HCEC 1CT (cell line): Measurements from ENCODE around the gene TMC8.
A peak's percentile ranks its signal among the peaks of the same experiment; 100 is the strongest.
"Not testable (repeated sequence)": the region's sequence is repeated elsewhere in the genome, so short reads cannot be mapped to it uniquely, and the experiment has no call there.

Experiments
- DNase-seq: peaks from one replicate; pipeline ENCODE4 v3.0.0-alpha.2; 2017

The TMC8 gene

DNA sequence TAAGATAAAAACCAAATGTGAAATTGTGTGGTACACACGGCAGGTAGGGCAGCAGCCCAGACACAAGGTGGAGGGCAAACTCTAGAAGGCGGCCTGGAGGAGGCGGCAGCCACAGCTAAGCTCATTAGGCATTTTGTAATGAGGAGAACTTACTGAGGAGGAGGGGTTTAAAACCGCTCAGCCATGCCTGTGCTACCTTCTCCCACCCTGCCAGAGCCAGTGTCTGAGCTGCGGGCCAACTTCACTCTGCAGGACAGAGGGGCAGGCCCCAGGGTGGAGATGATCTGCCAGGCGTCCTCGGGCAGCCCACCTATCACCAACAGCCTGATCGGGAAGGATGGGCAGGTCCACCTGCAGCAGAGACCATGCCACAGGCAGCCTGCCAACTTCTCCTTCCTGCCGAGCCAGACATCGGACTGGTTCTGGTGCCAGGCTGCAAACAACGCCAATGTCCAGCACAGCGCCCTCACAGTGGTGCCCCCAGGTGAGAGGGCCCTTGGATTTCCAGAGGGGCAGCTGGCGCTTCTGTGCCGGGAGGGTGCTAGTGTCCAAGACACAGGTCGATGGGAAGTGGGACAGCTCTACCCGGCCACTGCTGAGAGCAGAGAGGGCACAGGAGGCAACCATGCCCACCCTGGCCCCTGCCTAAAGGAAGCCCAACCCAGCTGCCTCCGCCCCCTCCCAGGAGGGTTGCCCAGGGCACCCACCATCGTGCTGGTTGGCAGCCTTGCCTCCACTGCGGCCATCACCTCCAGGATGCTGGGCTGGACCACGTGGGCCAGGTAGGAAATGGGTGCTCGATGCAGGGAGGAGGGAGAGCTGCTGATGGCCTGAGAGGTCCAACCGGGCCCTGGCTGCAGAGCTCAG, 33.5 kb downstream of the TMC8 start:
- no peak for DNase-seq

DNA sequence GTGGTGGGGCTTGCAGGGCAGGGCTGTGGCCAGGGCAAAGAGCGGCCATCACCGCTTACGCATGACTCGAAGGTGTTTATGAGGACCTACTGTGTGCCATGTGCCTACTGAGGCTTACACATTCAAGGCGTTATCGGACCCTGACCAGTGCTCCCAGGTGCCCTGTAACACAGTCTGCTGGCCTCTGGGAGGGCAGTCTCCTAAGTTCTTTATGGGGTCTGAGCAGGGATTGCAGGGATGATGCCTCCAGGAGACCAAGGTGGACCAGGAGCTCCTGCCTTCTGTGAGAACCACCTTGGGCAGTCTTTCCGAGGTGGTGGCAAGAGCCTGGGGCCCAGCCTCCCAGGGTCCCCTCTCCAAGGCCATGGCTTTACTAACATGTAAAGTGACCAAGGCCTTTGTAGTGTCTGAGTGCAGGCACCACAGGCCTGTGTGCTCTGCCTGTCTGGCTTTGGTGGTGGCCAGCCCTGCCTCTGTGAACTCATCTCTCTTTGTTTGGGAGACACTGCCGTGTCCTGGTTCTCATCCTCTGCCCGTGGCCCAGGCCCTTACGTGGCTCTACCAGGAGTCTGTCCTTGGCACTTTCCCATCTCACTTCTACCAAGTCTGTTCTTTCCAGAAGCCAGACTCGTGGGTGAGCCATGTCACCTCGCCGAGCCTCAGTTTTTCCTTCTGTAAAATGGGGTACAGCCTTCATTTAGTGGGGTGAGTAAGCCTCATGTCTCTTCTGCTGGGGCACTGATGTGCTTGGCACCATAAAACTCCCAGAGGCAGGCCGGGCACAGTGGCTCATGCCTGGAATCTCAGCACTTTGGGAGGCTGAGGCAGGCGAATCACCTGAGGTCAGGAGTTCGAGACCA, 34.4 kb downstream of the TMC8 start:
- no peak for DNase-seq

DNA sequence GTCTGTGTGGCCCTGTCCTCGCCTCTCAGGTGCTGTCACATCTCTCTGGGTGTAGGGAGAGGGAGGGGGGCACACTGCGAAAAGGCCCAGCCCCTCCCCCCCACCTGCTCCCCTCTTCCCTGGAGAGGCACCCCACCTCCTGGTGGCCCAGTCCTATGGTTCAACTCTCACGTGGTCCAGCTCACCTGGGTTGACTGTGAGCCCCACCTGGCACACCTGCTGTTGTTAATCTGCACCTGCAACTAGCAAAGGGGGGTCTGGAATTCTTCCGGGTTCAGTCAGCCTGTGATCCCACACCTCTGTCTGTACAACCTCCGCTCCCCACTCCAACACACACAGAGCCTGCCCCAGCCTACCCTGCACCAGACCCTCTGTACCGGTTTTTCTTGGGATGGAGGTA, 35.8 kb downstream of the TMC8 start:
- no peak for DNase-seq

DNA sequence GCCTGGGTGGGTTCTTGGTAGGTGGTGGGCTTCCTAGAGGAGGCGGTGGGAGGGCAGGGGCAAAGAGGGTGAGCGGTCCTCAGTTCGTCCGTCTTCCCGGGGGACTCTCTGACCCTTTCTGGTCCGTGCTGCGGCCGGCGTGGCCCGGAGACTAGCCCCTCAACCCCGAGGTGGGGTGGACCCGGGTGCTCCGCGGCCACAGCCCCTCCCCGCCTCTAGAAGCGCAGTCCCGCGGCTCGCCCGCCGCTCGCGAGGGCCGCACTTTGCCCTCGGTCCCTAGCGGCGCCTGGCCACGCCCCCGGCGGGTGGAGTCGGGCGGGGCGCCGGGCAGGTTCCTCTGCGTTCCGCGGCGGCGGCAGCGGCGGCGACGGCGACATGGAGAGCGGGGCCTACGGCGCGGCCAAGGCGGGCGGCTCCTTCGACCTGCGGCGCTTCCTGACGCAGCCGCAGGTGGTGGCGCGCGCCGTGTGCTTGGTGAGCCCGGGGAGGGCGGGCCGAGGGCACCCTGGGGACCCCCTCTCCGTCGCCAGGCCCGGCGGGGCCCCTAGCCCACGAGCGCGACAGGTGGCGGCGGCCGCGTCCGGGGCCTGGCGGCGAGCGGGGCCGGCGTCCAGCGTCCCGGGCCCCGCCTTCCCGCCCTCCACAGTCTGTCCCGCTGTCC, 37.8 kb downstream of the TMC8 start, which contains the start of gene SYNGR2:
SYNGR2 (plus strand) TSS at position 340 of the 661 bp plus-strand sequence; CDS start at position 376, 36 bp downstream.
- DNase-seq, result peak; percentile 47

DNA sequence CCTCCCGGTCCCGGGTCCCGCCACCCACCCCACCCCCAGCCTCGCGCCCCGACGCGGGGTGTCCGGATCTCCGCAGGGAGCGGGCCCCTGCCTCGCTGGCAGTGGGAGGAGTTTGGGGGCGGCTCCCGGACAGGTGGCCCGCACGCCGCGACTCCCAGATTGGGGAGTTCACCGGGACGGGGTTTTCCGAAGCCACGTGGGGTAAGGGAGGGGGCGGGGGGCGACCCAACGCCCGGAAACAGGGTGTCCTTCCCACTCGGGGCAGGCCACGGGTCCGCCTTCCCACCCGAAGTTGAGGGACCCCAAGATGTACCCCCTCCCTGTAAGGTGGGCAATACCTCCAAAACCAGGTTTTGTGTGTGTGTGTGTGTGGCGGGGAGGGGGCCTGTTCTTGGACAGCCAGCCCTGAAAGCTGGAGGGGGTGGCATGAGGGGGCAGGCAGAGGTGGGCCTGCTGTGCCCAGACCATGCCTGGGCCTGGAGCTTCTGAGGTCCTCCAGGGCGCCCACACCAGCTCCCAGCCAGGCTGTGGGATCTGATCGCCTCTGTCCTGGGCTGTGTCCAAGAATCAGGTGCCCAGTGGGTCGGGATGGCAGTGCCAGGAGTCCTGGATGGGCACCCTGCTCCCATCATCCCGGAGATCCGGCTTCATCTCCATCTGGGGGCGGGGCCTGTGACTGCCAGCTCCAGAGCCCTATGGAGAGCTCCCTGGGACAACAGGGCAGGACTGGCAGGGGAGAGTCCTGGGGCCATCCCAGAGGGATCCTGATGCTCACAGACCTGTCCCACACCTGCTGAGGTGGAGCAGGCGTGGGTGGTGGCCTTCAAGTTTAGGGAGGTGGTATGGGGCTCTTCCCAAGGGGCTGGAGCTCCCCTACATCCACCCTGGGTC, 38.6 kb downstream of the TMC8 start:
- peak; percentile 38 for DNase-seq

DNA sequence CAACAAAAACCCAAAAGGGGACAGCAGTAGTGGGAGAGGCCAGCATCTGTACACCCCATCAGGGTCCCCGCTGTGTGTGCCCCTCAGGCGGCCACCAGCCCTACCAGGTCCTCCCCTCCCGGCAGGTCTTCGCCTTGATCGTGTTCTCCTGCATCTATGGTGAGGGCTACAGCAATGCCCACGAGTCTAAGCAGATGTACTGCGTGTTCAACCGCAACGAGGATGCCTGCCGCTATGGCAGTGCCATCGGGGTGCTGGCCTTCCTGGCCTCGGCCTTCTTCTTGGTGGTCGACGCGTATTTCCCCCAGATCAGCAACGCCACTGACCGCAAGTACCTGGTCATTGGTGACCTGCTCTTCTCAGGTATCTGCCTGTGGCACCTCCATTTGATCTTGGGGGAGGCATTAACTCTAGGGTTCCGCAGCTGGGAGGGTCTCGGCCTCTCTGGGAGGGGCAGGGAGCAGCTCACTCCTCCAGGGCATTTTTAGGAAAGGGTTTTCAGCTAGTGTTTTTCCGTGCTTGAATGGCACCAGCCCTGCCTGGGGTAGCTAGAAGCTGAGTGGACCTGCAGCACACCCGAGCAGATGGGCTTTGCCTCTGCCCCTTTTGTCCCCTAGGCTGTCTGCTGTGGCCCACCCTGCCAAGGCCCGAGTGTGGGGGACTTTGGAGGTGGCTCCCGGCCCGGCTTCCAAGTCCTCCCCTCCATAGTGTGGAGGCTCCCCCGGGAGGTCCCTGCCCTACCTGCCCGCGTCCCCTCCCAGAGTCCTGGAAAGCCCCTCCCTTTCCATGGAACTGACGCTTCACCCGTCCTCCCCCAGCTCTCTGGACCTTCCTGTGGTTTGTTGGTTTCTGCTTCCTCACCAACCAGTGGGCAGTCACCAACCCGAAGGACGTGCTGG, 40.4 kb downstream of the TMC8 start:
- DNase-seq, result no peak

DNA sequence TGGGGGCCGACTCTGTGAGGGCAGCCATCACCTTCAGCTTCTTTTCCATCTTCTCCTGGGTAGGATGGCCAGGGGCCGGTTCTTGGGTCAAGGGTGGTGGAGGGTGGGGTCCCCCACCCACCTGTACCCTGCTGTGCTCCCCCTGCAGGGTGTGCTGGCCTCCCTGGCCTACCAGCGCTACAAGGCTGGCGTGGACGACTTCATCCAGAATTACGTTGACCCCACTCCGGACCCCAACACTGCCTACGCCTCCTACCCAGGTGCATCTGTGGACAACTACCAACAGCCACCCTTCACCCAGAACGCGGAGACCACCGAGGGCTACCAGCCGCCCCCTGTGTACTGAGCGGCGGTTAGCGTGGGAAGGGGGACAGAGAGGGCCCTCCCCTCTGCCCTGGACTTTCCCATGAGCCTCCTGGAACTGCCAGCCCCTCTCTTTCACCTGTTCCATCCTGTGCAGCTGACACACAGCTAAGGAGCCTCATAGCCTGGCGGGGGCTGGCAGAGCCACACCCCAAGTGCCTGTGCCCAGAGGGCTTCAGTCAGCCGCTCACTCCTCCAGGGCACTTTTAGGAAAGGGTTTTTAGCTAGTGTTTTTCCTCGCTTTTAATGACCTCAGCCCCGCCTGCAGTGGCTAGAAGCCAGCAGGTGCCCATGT, 41.1 kb downstream of the TMC8 start:
- not testable (repeated sequence) for DNase-seq

DNA sequence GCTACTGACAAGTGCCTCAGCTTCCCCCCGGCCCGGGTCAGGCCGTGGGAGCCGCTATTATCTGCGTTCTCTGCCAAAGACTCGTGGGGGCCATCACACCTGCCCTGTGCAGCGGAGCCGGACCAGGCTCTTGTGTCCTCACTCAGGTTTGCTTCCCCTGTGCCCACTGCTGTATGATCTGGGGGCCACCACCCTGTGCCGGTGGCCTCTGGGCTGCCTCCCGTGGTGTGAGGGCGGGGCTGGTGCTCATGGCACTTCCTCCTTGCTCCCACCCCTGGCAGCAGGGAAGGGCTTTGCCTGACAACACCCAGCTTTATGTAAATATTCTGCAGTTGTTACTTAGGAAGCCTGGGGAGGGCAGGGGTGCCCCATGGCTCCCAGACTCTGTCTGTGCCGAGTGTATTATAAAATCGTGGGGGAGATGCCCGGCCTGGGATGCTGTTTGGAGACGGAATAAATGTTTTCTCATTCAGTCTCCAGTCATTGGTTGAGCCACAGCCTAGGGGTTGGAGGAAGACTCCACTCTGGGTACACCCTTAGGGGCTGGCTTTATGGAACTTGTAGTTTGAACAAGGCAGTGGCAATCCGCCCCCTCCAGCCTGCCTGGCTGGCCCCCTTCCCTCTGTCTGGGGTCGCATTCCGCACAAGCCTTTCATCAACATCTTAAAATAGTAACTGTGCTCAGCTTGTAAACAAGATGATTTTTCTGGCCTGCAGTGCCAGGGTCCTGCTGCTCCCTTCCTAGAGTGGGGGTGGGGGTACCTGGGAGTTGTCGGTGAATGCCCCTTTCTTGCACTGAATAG, 41.9 kb downstream of the TMC8 start:
- no peak for DNase-seq

DNA sequence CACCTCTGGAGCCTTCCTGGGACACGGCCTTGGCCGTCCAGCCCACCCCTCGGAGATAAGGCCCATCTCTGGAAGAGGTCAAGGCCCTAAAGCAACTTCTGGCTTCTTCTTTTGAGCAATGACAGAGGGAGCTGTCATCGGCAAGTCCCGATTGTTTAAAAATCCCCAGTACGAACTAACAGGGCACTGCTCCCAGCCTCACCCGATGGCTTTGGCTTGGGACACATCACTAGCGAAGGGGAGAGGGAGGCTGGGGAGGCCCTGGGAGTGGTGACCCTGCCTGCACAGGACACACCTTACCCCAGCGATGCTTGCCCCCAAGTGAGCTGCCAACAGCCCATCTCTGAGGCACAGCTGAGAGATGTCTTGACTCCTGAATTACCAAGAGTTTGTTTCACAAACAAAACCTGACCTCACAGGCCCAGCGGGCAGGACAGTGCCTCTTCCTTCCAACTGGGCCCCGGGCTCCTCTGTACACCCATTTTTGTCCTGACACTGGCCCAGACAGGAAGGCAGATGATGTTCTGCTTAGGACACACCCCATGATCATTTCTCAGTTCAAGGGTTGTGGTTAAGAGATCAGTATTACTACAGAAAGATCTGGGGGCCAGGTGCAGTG, 42.6 kb downstream of the TMC8 start:
- no peak for DNase-seq

DNA sequence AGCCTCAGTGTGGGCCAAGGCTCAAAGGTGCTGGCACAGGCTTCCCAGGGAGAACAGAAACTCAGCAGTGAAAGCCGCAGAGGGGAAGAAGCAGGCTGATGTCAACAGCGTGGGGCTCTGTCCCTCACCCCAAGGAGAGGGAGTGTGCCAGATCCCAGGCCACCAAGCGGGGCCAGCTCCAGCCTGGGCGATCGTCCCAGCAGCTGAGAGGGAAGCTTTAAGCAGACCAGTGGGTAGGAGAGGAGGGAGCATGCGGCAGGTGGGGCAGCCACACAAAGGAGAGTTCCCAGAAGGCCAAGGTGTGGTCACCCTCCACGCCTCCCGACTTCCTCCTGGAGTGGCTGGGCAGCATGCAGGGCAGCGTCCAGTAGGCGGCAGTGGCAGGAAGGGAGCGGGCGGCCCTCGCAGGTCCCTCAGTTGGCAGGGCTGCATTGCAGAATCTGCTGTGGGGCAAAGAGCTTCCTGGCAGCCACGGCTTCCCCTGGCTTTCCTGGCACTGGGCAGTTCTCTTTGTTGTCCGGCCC, 43.8 kb downstream of the TMC8 start:
- no peak for DNase-seq

DNA sequence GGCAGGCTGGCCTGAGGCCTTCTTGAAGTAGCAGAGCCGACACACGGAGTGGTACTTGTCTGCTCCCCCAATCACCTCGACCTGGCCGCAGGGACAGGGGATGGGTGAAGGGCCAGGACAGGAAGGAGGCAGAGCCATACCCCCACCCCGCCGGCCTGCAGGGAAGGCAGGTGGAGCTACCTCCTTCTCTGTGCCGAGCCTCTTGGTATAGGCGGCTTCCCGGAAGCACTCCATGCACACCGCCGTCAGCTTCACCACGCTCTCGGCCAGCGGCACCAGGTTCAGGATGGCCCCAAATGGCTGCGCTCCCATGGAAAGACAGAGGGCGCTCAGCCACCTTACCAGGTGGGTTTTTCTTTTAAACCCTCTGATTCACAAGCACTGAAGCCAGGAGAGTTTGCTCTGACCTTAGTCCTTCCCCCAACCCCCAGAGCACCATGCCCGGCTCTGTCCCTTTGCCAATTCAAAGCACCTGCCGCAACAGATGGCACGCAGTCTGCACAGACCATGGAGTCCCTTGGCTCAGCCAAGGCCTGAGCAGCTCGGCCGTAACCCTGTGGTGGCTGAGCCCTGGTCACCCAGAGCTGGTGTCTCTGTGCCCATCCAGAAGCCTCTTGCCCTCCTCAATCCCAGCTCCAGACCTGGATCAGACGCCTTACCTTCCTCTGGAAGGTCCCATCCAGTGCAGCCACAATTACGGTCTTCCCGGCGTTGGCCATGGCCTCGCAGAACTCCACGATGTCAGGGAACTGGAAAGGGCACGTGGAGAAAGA, 44.5 kb downstream of the TMC8 start:
- no peak for DNase-seq

DNA sequence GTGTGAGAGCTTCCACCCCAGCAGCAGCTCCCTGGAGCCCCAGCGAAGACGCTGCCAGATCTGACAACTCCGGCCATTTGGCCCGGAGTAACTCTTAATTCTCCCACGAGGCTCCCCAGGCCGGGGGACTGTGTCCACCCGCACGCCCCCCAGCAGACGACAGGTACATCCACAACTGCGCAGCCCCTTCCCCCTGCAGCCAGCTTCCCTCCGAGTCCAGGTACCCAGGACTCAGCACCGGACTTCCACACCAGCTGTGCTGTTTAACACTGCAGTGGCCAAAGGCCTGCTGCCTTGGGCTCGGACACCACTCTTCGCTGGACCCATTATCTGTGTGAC, 45.0 kb downstream of the TMC8 start:
- DNase-seq, result no peak

DNA sequence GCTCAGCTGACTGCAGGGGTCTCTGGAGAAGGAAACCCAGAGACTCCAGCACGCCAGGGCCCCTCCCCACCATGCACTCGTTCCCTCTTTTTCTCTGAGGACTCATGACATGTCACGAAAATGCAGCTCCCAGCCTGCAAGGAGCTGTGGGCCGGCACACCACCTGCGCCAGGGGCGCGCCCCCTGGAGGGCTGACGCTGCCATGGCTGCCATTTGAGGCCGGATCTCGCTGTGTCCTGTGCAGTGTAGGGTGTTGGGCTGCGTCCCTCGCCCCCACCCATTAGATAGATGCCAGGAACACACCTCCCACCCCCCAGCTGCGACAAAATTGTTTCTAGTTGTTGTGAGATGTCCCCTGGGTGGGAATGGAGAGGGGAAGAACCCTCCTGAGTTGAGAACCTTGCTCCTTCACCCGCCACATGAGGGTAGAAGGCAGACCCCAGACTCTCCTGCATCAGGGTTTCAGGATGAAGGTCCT, 46.0 kb downstream of the TMC8 start:
- DNase-seq, result no peak

DNA sequence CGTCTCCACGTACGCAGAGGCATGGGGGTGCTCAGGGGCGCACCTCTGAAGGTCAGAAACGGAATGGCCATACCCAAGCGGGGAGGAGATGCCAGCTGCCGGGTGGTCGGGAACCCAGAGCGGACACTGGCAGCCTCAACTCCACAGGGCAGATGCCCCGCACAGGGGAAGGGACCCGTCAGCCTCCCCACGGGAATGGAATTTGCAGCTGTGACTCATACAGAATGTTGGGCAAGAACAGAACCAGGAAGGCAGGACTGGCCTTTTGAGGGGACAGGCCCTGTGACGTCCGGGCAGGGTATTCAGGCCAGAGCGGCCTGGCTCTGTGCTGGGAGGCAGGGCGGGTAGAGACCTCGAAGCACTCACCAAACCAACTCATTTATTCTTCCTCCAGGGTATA, 48.8 kb downstream of the TMC8 start:
- peak; percentile 49 for DNase-seq

DNA sequence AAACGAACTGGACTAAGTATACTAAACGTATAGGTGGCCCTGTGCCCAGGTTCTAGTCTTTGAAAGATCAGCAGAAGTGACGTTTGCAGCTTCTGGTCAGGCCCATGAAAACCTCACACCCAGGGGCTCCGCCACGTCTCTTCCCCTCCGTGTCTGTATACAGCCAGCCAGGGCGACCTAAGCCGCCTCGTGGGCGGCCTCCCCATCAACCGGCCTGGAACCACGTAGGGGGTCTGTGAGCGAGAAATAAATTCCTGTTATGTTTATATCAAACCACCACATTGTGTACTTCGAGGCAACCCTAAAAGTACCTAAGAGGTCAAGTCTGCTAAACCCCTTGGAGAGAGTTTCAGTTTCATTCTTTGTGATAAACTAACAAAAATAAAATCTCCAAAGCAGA, 49.5 kb downstream of the TMC8 start:
- DNase-seq, result no peak

DNA sequence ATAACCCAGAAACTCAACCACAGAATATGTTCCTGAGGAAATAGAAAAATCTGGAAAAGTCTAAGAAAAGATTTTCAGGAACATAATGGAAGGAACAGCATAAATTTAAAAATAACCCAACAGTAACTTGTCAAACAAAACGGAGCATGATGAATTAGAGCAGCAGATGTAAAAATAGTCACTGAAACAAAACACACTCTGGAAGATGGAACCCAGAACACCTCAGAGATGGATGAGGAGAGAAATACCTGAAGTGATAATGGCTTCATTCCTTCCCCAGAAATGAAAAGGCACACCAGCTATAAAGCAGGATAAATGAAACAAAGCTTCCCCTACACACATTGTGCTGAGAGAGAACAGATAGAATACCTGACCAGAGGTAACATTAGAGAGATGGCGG, 49.9 kb downstream of the TMC8 start:
- DNase-seq, result no peak

DNA sequence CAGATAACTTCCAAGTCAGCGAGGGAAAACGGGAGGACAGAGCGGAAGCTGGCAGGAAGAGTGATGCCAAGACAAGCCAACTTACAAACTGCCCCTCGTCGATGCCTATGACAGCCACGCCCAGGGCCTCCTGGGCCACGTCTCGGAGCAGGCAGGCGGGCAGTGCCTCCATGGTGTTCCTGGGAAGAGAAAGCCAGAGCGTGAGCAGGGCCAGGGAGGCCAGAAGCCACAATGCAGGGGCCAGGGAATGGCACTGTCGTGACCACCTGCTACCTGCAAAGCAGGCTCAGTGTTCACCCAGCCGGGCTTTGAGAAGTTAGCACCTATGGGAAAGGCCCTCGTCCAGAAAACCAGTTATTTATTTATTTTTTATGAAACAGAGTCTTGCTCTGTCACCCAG, 51.9 kb downstream of the TMC8 start:
- no peak for DNase-seq

DNA sequence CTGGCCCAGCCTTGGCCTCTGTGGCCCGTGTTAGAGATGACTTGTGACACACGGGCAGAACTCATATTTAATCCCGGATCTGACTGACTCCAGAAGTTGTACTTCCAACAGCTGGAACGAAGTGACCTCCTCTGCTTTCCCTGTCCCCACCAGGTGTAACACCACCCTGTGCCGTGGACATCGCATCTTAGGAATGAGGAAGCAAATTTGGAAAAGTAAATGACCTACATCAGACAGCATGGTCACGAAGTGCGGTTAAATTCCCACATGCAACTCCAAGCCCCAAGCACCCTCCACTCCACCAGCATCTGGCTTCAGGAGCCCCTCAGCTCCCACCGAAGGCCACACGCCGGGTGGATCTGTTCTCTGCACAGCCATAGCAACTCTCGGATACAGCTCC, 53.3 kb downstream of the TMC8 start:
- DNase-seq, result no peak
